NCI-H524 (cell line): ENCODE data around the gene IFNAR2.

Source experiments
- DNase-seq, 2 experiments: peaks; one replicate each; lab custom pipeline; 2025; lab: John Stamatoyannopoulos, UW

IFNAR2 gene

GRCh38 chr21:33229784-33230544 is at the start of gene IFNAR2:
TSS of gene IFNAR2 (plus strand) at chr21:33229938. CDS start at chr21:33241923, 11,985 bp downstream.
- peak; percentile 61 to 70 for DNase-seq

GRCh38 chr21:33185852-33186251 is 43.9 kb upstream of the IFNAR2 start:
- DNase-seq, result no peak

- no peak for DNase-seq
Measured at GRCh38 chr21:33187276-33187675, 42.5 kb upstream of the IFNAR2 start.

GRCh38 chr21:33189237-33189636 is 40.5 kb upstream of the IFNAR2 start:
- DNase-seq, result peak in 1 of 2 experiments; percentile 23

GRCh38 chr21:33189824-33190223 is 39.9 kb upstream of the IFNAR2 start:
- DNase-seq, result peak in 1 of 2 experiments; percentile 26

- peak; percentile 89 to 92 for DNase-seq
Measured at GRCh38 chr21:33196941-33197374, 32.8 kb upstream of the IFNAR2 start.

- DNase-seq, result no peak
Measured at GRCh38 chr21:33197496-33197895, 32.2 kb upstream of the IFNAR2 start.

GRCh38 chr21:33198346-33199099 is 31.2 kb upstream of the IFNAR2 start:
- DNase-seq, result peak in 1 of 2 experiments; percentile 47

- no peak for DNase-seq
Measured at GRCh38 chr21:33199100-33199464, 30.7 kb upstream of the IFNAR2 start.

GRCh38 chr21:33199516-33200217 is 30.1 kb upstream of the IFNAR2 start:
- DNase-seq, result peak; percentile 85 to 90

GRCh38 chr21:33201956-33202355 is 27.8 kb upstream of the IFNAR2 start:
- no peak for DNase-seq

GRCh38 chr21:33202464-33203363 is 27.0 kb upstream of the IFNAR2 start:
- DNase-seq, result no peak

- DNase-seq, result no peak
Measured at GRCh38 chr21:33203371-33203724, 26.4 kb upstream of the IFNAR2 start.

- peak in 1 of 2 experiments; percentile 9 for DNase-seq
Measured at GRCh38 chr21:33205476-33205875, 24.3 kb upstream of the IFNAR2 start.

- DNase-seq, result no peak
Measured at GRCh38 chr21:33206771-33207281, 22.9 kb upstream of the IFNAR2 start.

- DNase-seq, result no peak
Measured at GRCh38 chr21:33207449-33208149, 22.1 kb upstream of the IFNAR2 start.

GRCh38 chr21:33208534-33208933 is 21.2 kb upstream of the IFNAR2 start:
- DNase-seq, result no peak

- DNase-seq, result no peak
Measured at GRCh38 chr21:33211305-33211704, 18.4 kb upstream of the IFNAR2 start.

GRCh38 chr21:33211732-33212131 is 18.0 kb upstream of the IFNAR2 start:
- DNase-seq, result no peak

GRCh38 chr21:33212159-33212851 is 17.4 kb upstream of the IFNAR2 start:
- no peak for DNase-seq
